ENCODE data around the gene GRID2IP.

Gene GRID2IP

GRCh38 chr7:6482743-6483119 lies 68.5 kb downstream of the GRID2IP start:
- CTCF ChIA-PET = interaction anchor here (0.6 to 0.7 kb wide), 2 partner anchors 79 to 754 kb away, joined by 3 to 4 read pairs; no protein-coding TSS in a partner anchor

GRCh38 chr7:6482307-6482706 lies 69.0 kb downstream of the GRID2IP start:
- Histone ChIP-seq H3K36me3 (ENCODE audit: control insufficient read depth in 2 of 2, insufficient read depth in 1 of 2, low read length in 2 of 2) (peaks cover 11 to 17% of the 10 kb centered on the region in 2 experiments; a peak in 2 of 3 replicates), H3K27ac (ENCODE audit: extremely low read depth, low read depth, low read length) (no peak overlapping the region), H3K4me3 (ENCODE audit: low read depth, low read length) (no peak overlapping the region), H3K9me3 (ENCODE audit: control insufficient read depth, insufficient read depth, low read depth, low read length) (no peaks in the 10 kb centered on the region), H3K4me1 (ENCODE audit: control insufficient read depth, insufficient read depth, low read length) (peaks cover 7% of the 10 kb centered on the region)
- ChIA-PET CTCF (interaction anchor here (0.6 to 0.7 kb wide), 2 partner anchors 79 to 754 kb away, joined by 3 to 4 read pairs; no protein-coding TSS in a partner anchor), POLR2A (no interaction called here)
- no peak for TF ChIP-seq ZFHX2 (tag by site-specific recombination; conservative IDR thresholded peaks at IDR 0.05)
- TF ChIP-seq ZSCAN18 (tag by site-specific recombination; IDR thresholded peaks at IDR 0.05) = no peak
- no peak for TF ChIP-seq ZNF548 (tag by site-specific recombination; IDR thresholded peaks at IDR 0.05)
- no peak for TF ChIP-seq ZBTB44 (tag by site-specific recombination; IDR thresholded peaks at IDR 0.05)

More at GRCh38 chr7:6482743-6483119, 68.5 kb downstream of the GRID2IP start:
- Histone ChIP-seq H3K9me3 (ENCODE audit: control insufficient read depth, insufficient read depth, low read depth, low read length) (no peaks in the 10 kb centered on the region), H3K4me3 (ENCODE audit: low read depth, low read length) (peak overlapping the region; percentile 84), H3K27ac (ENCODE audit: extremely low read depth, low read depth, low read length) (peak overlapping the region; percentile 89; the same call in 1 of the 2 replicates), H3K36me3 (ENCODE audit: control insufficient read depth in 2 of 2, insufficient read depth in 1 of 2, low read length in 2 of 2) (peaks cover 11 to 17% of the 10 kb centered on the region in 2 experiments; a peak in 2 of 3 replicates), H3K4me1 (ENCODE audit: control insufficient read depth, insufficient read depth, low read length) (peaks cover 3% of the 10 kb centered on the region)
- no peak for TF ChIP-seq ZNF335 (tag by site-specific recombination; conservative IDR thresholded peaks at IDR 0.05)
- TF ChIP-seq ZNF548 (tag by site-specific recombination; IDR thresholded peaks at IDR 0.05) = no peak
- TF ChIP-seq, protein P1, sequence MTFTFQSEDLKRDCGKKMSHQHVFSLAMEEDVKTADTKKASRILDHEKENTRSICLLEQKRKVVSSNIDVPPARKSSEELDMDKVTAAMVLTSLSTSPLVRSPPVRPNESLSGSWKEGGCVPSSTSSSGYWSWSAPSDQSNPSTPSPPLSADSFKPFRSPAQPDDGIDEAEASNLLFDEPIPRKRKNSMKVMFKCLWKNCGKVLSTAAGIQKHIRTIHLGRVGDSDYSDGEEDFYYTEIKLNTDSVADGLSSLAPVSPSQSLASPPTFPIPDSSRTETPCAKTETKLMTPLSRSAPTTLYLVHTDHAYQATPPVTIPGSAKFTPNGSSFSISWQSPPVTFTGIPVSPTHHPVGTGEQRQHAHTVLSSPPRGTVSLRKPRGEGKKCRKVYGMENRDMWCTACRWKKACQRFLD (tag by site-specific recombination; IDR thresholded peaks at IDR 0.05) = no peak
- no peak for TF ChIP-seq ZNF138 (tag by site-specific recombination; IDR thresholded peaks at IDR 0.05; ENCODE audit: borderline replicate concordance)
- TF ChIP-seq ZBTB7A (tag by site-specific recombination; IDR thresholded peaks at IDR 0.05; ENCODE audit: low read depth) = no peak
- TF ChIP-seq ZNF777 (tag by site-specific recombination; IDR thresholded peaks at IDR 0.05; ENCODE audit: borderline replicate concordance) = no peak
- no peak for TF ChIP-seq ZNF133 (tag by site-specific recombination; IDR thresholded peaks at IDR 0.05)
- no peak for TF ChIP-seq ZBTB49 (tag by site-specific recombination; IDR thresholded peaks at IDR 0.05; ENCODE audit: low read depth)
- POLR2A ChIA-PET = no interaction called here

- Histone ChIP-seq H3K27ac (ENCODE audit: extremely low read depth, low read depth, low read length) (no peak overlapping the region), H3K4me3 (ENCODE audit: low read depth, low read length) (no peak overlapping the region), H3K36me3 (ENCODE audit: control insufficient read depth in 2 of 2, insufficient read depth in 1 of 2, low read length in 2 of 2) (peaks cover 11 to 20% of the 10 kb centered on the region in 2 experiments; a peak in 2 of 3 replicates), H3K4me1 (ENCODE audit: control insufficient read depth, insufficient read depth, low read length) (peaks cover 10% of the 10 kb centered on the region), H3K9me3 (ENCODE audit: control insufficient read depth, insufficient read depth, low read depth, low read length) (no peaks in the 10 kb centered on the region)
- ChIA-PET POLR2A (no interaction called here), CTCF (no interaction called here)
- TF ChIP-seq ZNF174 (tag by site-specific recombination; IDR thresholded peaks at IDR 0.05) (no peak), ZNF133 (tag by site-specific recombination; IDR thresholded peaks at IDR 0.05) (no peak), ZNF571 (tag by site-specific recombination; IDR thresholded peaks at IDR 0.05) (no peak), ZNF280C (tag by site-specific recombination; IDR thresholded peaks at IDR 0.05) (no peak), TRIM28 (IDR thresholded peaks at IDR 0.05; ENCODE audit: borderline replicate concordance, low read length) (no peak), ZNF404 (tag by site-specific recombination; IDR thresholded peaks at IDR 0.05) (no peak), ZNF561 (tag by site-specific recombination; IDR thresholded peaks at IDR 0.05; ENCODE audit: borderline replicate concordance) (no peak)
- TF ChIP-seq, protein P2, sequence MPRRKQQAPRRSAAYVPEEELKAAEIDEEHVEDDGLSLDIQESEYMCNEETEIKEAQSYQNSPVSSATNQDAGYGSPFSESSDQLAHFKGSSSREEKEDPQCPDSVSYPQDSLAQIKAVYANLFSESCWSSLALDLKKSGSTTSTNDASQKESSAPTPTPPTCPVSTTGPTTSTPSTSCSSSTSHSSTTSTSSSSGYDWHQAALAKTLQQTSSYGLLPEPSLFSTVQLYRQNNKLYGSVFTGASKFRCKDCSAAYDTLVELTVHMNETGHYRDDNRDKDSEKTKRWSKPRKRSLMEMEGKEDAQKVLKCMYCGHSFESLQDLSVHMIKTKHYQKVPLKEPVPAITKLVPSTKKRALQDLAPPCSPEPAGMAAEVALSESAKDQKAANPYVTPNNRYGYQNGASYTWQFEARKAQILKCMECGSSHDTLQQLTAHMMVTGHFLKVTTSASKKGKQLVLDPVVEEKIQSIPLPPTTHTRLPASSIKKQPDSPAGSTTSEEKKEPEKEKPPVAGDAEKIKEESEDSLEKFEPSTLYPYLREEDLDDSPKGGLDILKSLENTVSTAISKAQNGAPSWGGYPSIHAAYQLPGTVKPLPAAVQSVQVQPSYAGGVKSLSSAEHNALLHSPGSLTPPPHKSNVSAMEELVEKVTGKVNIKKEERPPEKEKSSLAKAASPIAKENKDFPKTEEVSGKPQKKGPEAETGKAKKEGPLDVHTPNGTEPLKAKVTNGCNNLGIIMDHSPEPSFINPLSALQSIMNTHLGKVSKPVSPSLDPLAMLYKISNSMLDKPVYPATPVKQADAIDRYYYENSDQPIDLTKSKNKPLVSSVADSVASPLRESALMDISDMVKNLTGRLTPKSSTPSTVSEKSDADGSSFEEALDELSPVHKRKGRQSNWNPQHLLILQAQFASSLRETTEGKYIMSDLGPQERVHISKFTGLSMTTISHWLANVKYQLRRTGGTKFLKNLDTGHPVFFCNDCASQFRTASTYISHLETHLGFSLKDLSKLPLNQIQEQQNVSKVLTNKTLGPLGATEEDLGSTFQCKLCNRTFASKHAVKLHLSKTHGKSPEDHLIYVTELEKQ (tag by site-specific recombination; IDR thresholded peaks at IDR 0.05; ENCODE audit: borderline replicate concordance) = no peak
Observed at GRCh38 chr7:6481445-6481844, 69.8 kb downstream of the GRID2IP start.

All from HEK293 (cell line).